HepG2 (cell line): ENCODE data around the gene RPS25. TPM values are rescaled to one million over a fixed set of nuclear protein-coding genes. Genes with fewer than 3 reads are reported as not detected.

Experiments
- ATAC-seq: fragments of 200-7000 bp; cut with Tn5 transposase; 3 replicates; pipeline ENCODE4 v1.9.1; 2020; ENCODE audit warnings: mild to moderate bottlenecking, moderate library complexity
- BruUV-seq: library from RNA; stranded (reverse); fragments of 400-500 nt; replicated peaks from 2 replicates; lab custom pipeline; 2021; lab: Mats Ljungman, UMichigan
- CTCF ChIA-PET: fragments of 300-600 bp; formaldehyde crosslinking; extraction: SDS; loops from one replicate; lab custom pipeline; 2021; ENCODE audit warnings: low total read pairs, inconsistent platforms, low intra/inter-chr PET ratio; lab: Yijun Ruan, JAX
- POLR2A ChIA-PET: fragments of 350-600 bp; sonication (Branson Sonifier 250); formaldehyde crosslinking; loops from one replicate; lab custom pipeline; 2020; ENCODE audit warnings: antibody characterized with exemption, inconsistent platforms; lab: Yijun Ruan, JAX
- DNase-seq: peaks from one replicate; pipeline ENCODE4 v3.0.0-alpha.2; 2015; ENCODE audit warnings: low spot score
- FAIRE-seq: peaks from 3 replicates; lab custom pipeline; 2011; peaks lifted over from hg19 to GRCh38; lab: Jason Lieb, UNC
- H2AFZ ChIP-seq: one replicate; pipeline ENCODE4 v1.6.1; 2011; ENCODE audit warnings: low read length, inconsistent platforms
- H3K27ac ChIP-seq: fragments of 300-600 bp; 3 replicates; pipeline ENCODE4 v1.8.0; 2011; ENCODE audit warnings: mixed run types, mild to moderate bottlenecking, mixed read lengths, low read length, inconsistent platforms; ENCODE audit not compliant: insufficient read depth; ENCODE audit errors: extremely low read length
- H3K27me3 ChIP-seq, 2 experiments: fragments of 200-600 bp in 1 of 2; 2 replicates in 1 of 2; 3 replicates in 1 of 2; pipeline versions ENCODE4 v1.6.0 to v1.8.0; 2011; ENCODE audit warnings: low read length in 2 of 2, mild to moderate bottlenecking in 2 of 2, moderate library complexity in 2 of 2, inconsistent platforms in 1 of 2; ENCODE audit not compliant: insufficient read depth in 2 of 2, control insufficient read depth in 1 of 2
- H3K36me3 ChIP-seq, 2 experiments: fragments of 200-600 bp in 1 of 2; replicated peaks in 1 of 2; 2 replicates in 1 of 2; 3 replicates in 1 of 2; pipeline versions ENCODE4 v1.5.1 to v1.8.0; 2011; ENCODE audit warnings: low read length in 2 of 2, inconsistent platforms in 1 of 2; ENCODE audit not compliant: insufficient read depth in 2 of 2, control insufficient read depth in 1 of 2
- H3K4me1 ChIP-seq: 2 replicates; pipeline ENCODE4 v1.5.1; 2012; ENCODE audit warnings: low read length, inconsistent platforms; ENCODE audit not compliant: insufficient read depth
- H3K4me2 ChIP-seq: 2 replicates; pipeline ENCODE4 v1.6.0; 2011; ENCODE audit warnings: low read depth, low read length, inconsistent platforms
- H3K4me3 ChIP-seq, 3 experiments: fragments of 200-600 bp in 1 of 3; sonication (generic), shearing (Covaris generic) in 1 of 3; replicated peaks in 1 of 3; 2 replicates each; pipeline ENCODE4 v1.5.1; 2011 to 2016; ENCODE audit warnings: low read length in 3 of 3, inconsistent platforms in 2 of 3, low read depth in 2 of 3, mild to moderate bottlenecking in 2 of 3, control low read depth in 1 of 3, mixed read lengths in 1 of 3; ENCODE audit not compliant: insufficient read depth in 1 of 3
- H3K79me2 ChIP-seq: one replicate; pipeline ENCODE4 v1.6.1; 2011; ENCODE audit warnings: low read length, inconsistent platforms; ENCODE audit not compliant: insufficient read depth
- H3K9ac ChIP-seq: 2 replicates; pipeline ENCODE4 v1.6.0; 2011; ENCODE audit warnings: mild to moderate bottlenecking, low read depth, low read length, inconsistent platforms; ENCODE audit not compliant: insufficient read depth
- H3K9me3 ChIP-seq: 2 replicates; pipeline ENCODE4 v1.5.1; 2012; ENCODE audit warnings: mild to moderate bottlenecking, low read length
- H4K20me1 ChIP-seq: 2 replicates; pipeline ENCODE4 v1.6.0; 2011; ENCODE audit warnings: inconsistent platforms, mild to moderate bottlenecking, low read length, moderate library complexity; ENCODE audit not compliant: insufficient read depth
- ATAD3A ChIP-seq: sonication (generic); formaldehyde crosslinking; IDR thresholded peaks from 2 replicates; pipeline ENCODE4 v1.4.0; 2020; ENCODE audit warnings: missing genetic modification reagents
- CREBL2 ChIP-seq: sonication (generic); formaldehyde crosslinking; IDR thresholded peaks from 2 replicates; pipeline ENCODE4 v1.8.1; 2023; ENCODE audit warnings: missing genetic modification reagents, mild to moderate bottlenecking, borderline replicate concordance
- ESRRA ChIP-seq: sonication (generic); formaldehyde crosslinking; IDR thresholded peaks from 2 replicates; pipeline ENCODE4 v1.5.1; 2020; ENCODE audit warnings: mild to moderate bottlenecking, low read depth, missing genetic modification reagents
- GATAD2A ChIP-seq: IDR thresholded peaks from 2 replicates; pipeline ENCODE4 v1.6.1; 2016
- GPN1 ChIP-seq: sonication (generic); formaldehyde crosslinking; IDR thresholded peaks from 2 replicates; pipeline ENCODE4 v1.5.1; 2020; ENCODE audit warnings: missing genetic modification reagents, borderline replicate concordance
- KDM2A ChIP-seq: sonication (generic); formaldehyde crosslinking; IDR thresholded peaks from 2 replicates; pipeline ENCODE4 v1.4.0; 2020; ENCODE audit warnings: low read depth, missing genetic modification reagents, borderline replicate concordance
- KLF6 ChIP-seq: IDR thresholded peaks from 2 replicates; pipeline ENCODE4 v1.8.0; 2016; ENCODE audit warnings: missing biosample characterization, missing genetic modification reagents
- MED1 ChIP-seq: sonication (generic); formaldehyde crosslinking; IDR thresholded peaks from 2 replicates; pipeline ENCODE4 v1.4.0; 2020; ENCODE audit warnings: missing genetic modification reagents
- MIER2 ChIP-seq: IDR thresholded peaks from 2 replicates; pipeline ENCODE4 v1.6.1; 2016; ENCODE audit warnings: missing biosample characterization, missing genetic modification reagents
- NR2C2 ChIP-seq: sonication (generic); formaldehyde crosslinking; IDR thresholded peaks from 2 replicates; pipeline ENCODE4 v1.4.0; 2020; ENCODE audit warnings: missing genetic modification reagents, mild to moderate bottlenecking, moderate library complexity, borderline replicate concordance
- NR2F1 ChIP-seq, 2 experiments: fragments of 450-650 bp in 1 of 2; formaldehyde crosslinking in 1 of 2; IDR thresholded peaks; 2 replicates each; pipeline versions ENCODE4 v1.5.0 to v1.6.1; 2016 to 2020; ENCODE audit warnings: mild to moderate bottlenecking in 1 of 2, missing compliant biosample characterization in 1 of 2, missing genetic modification reagents in 1 of 2, moderate library complexity in 1 of 2
- SALL1 ChIP-seq: sonication (generic); formaldehyde crosslinking; IDR thresholded peaks from 2 replicates; pipeline ENCODE4 v1.8.0; 2022; ENCODE audit warnings: mild to moderate bottlenecking, missing genetic modification reagents
- SNRNP70 ChIP-seq: fragments of 200-400 bp; formaldehyde crosslinking; IDR thresholded peaks from 2 replicates; pipeline ENCODE4 v1.6.1; 2017; ENCODE audit warnings: mild to moderate bottlenecking, low read depth, low read length, moderate library complexity
- SOX5 ChIP-seq: IDR thresholded peaks from 2 replicates; pipeline ENCODE4 v1.6.1; 2016; ENCODE audit warnings: borderline replicate concordance
- TFDP1 ChIP-seq: IDR thresholded peaks from 2 replicates; pipeline ENCODE4 v1.6.1; 2016; ENCODE audit warnings: missing compliant biosample characterization, missing genetic modification reagents, borderline replicate concordance
- ZIK1 ChIP-seq: sonication (generic); formaldehyde crosslinking; IDR thresholded peaks from 2 replicates; pipeline ENCODE4 v1.5.0; 2020; ENCODE audit warnings: mild to moderate bottlenecking, low read depth, missing genetic modification reagents, borderline replicate concordance
- ZNF276 ChIP-seq: sonication (generic); formaldehyde crosslinking; IDR thresholded peaks from 2 replicates; pipeline ENCODE4 v1.4.0; 2020; ENCODE audit warnings: mild to moderate bottlenecking, low read depth, missing genetic modification reagents
- ZNF3 ChIP-seq: IDR thresholded peaks from 2 replicates; pipeline ENCODE4 v1.7.0; 2017; ENCODE audit warnings: inconsistent platforms
- ZNF547 ChIP-seq: sonication (generic); formaldehyde crosslinking; IDR thresholded peaks from 2 replicates; pipeline ENCODE4 v1.5.1; 2020; ENCODE audit warnings: mild to moderate bottlenecking, missing genetic modification reagents
- ZNF598 ChIP-seq: sonication (generic); formaldehyde crosslinking; IDR thresholded peaks from 2 replicates; pipeline ENCODE4 v1.5.1; 2020; ENCODE audit warnings: mild to moderate bottlenecking, missing genetic modification reagents, borderline replicate concordance
- ZNF747 ChIP-seq: sonication (generic); formaldehyde crosslinking; IDR thresholded peaks from 2 replicates; pipeline ENCODE4 v1.8.1; 2023; ENCODE audit warnings: missing genetic modification reagents, mild to moderate bottlenecking, borderline replicate concordance
- ZSCAN25 ChIP-seq: sonication (generic); formaldehyde crosslinking; IDR thresholded peaks from 2 replicates; pipeline ENCODE4 v1.8.0; 2022; ENCODE audit warnings: mild to moderate bottlenecking, missing genetic modification reagents
- ZSCAN31 ChIP-seq: sonication (generic); formaldehyde crosslinking; IDR thresholded peaks from 2 replicates; pipeline ENCODE4 v1.5.0; 2020; ENCODE audit warnings: low read depth, mild to moderate bottlenecking, missing genetic modification reagents
- WGBS: methylation state at CpG from one replicate; pipeline ENCODE4 v1.1.6; 2017; ENCODE audit warnings: low lambda C conversion rate; 5-methylcytosine and 5-hydroxymethylcytosine counted together
- in situ Hi-C: cut with HindIII; loops from 2 replicates; pipeline ENCODE4 v1.10.0; 2017; ENCODE audit warnings: low pct_unique_long_range_greater_than_20kb; ENCODE audit not compliant: extremely low pct_ligation_motif_present
- intact Hi-C: fragments of 100-400 bp; cut with micrococcal nuclease; formaldehyde crosslinking; loops from one replicate; pipeline ENCODE4 v1.10.0; 2022; ENCODE audit not compliant: unreplicated experiment
- polyA plus RNA-seq, 8 experiments: library from polyadenylated mRNA; depleted of rRNA in 3 of 8; stranded (reverse) in 7 of 8; unstranded in 1 of 8; fragments of >200 nt; fragmentation: Illumina TruSeq in 4 of 8; extraction: Trizol in 4 of 8; gene quantifications; 2 replicates each; pipeline versions ENCODE4 v1.2.1 to v1.2.3, GENCODE V29; 2011 to 2016; ENCODE audit warnings: low read depth in 4 of 8, missing spikeins in 1 of 8, mixed read lengths in 1 of 8; ENCODE audit not compliant: insufficient read depth in 1 of 8
- total RNA-seq, 5 experiments: library from RNA; depleted of rRNA; stranded (reverse); fragments of >200 nt; fragmentation: Illumina TruSeq; extraction: Trizol; gene quantifications; 2 replicates each; pipeline ENCODE4 v1.2.3, GENCODE V29; 2016; ENCODE audit warnings: low read depth in 1 of 5

Gene RPS25
- total and polyA plus RNA-seq, 2 of the 13 experiments (the other 11 are each of a cell fraction or from before 2014, with no cell fraction given), result 839 to 1,415 TPM

- Histone ChIP-seq H3K36me3 (peaks cover 4% of the 10 kb centered on the region in 2 experiments; a peak in 3 of 5 replicates), H4K20me1 (peaks cover 5% of the 10 kb centered on the region; the same call in 1 of the 2 replicates), H3K4me2 (peak overlapping the region; percentile 99), H2AFZ (no peak overlapping the region), H3K79me2 (peaks cover 63% of the 10 kb centered on the region), H3K9ac (no peak overlapping the region), H3K4me1 (peaks cover 97% of the 10 kb centered on the region), H3K9me3 (no peaks in the 10 kb centered on the region), H3K4me3 (peak overlapping the region in 1 of 3 experiments; percentile 82; a peak in 2 of 6 replicates), H3K27ac (peak overlapping the region; percentile 77), H3K27me3 (no peaks in the 10 kb centered on the region)
- ATAC-seq (peak; percentile 17), DNase-seq (peak; percentile 49), FAIRE-seq (peak; percentile 50)
- intact Hi-C loops, result no loop called here
- ChIA-PET POLR2A (interaction anchor here (1.1 to 2.8 kb wide), 6 partner anchors 9 to 78 kb away, joined by 3 to 12 read pairs (median 6); partner anchors contain the start of genes CENATAC, DPAGT1, HMBS and VPS11), CTCF (no interaction called here)
- in situ Hi-C loops, result no loop called here
- BruUV-seq, result no TSS peak
- WGBS, result 56% methylated on average over 15 of the region's 15 CpGs
- TF ChIP-seq ESRRA (CRISPR knock-in tag) (no peak), KLF6 (no peak), ZNF747 (CRISPR knock-in tag) (peak; percentile 63; the same call in 1 of the 2 replicates), SALL1 (peak; percentile 59), ZNF547 (CRISPR knock-in tag) (no peak), TFDP1 (no peak), MED1 (peak; percentile 75), ZNF3 (no peak), NR2F1 (CRISPR knock-in tag; IDR thresholded peaks at IDR 0.05) (peak; percentile 61 to 69), ZNF598 (no peak), ZIK1 (CRISPR knock-in tag) (no peak), MIER2 (CRISPR knock-in tag) (no peak), ATAD3A (no peak), CREBL2 (CRISPR knock-in tag) (no peak), SOX5 (CRISPR knock-in tag) (no peak), SNRNP70 (no peak), KDM2A (CRISPR knock-in tag) (peak; percentile 48; the same call in 1 of the 2 replicates), GATAD2A (CRISPR knock-in tag) (no peak), GPN1 (CRISPR knock-in tag) (no peak), ZNF276 (no peak), NR2C2 (CRISPR knock-in tag) (peak; percentile 83), ZSCAN25 (CRISPR knock-in tag) (peak; percentile 54), ZSCAN31 (peak; percentile 94)
Observed at GRCh38 chr11:119024430-119025098, 6.4 kb upstream of the RPS25 start.
